Psoas muscle (tissue), 8 donors: ENCODE data around the gene USP13. TPM values are rescaled to one million over a fixed set of nuclear protein-coding genes. Genes with fewer than 3 reads are reported as not detected.

Experiments
- ATAC-seq, 4 donors: fragments of 200-7000 bp; cut with Tn5 transposase; one replicate each; pipeline ENCODE4 v1.9.1; 2020; ENCODE audit warnings: moderate library complexity in 3 of 4, mild to moderate bottlenecking in 2 of 4
- DNase-seq, 2 donors: peaks; one replicate each; pipeline ENCODE4 v3.0.0-alpha.2; 2020
- H3K27ac ChIP-seq: fragments of 200-600 bp; one replicate; pipeline ENCODE4 v1.8.0; 2022
- H3K27me3 ChIP-seq, 3 donors: fragments of 200-600 bp in 1 of 3; one replicate each; pipeline versions ENCODE4 v1.6.1 to v1.8.0; 2013 to 2022; ENCODE audit warnings: low read length in 2 of 3, mild to moderate bottlenecking in 2 of 3, moderate library complexity in 1 of 3; ENCODE audit not compliant: insufficient read depth in 3 of 3
- H3K36me3 ChIP-seq, 2 donors: fragments of 200-600 bp in 1 of 2; one replicate each; pipeline versions ENCODE4 v1.6.1 to v1.8.0; 2013 to 2022; ENCODE audit warnings: low read depth in 1 of 2, mild to moderate bottlenecking in 1 of 2, moderate library complexity in 1 of 2; ENCODE audit not compliant: insufficient read depth in 1 of 2
- H3K4me1 ChIP-seq: fragments of 200-600 bp; one replicate; pipeline ENCODE4 v1.8.0; 2022
- H3K4me3 ChIP-seq: fragments of 200-600 bp; one replicate; pipeline ENCODE4 v1.8.0; 2022; ENCODE audit warnings: mild to moderate bottlenecking
- H3K9me3 ChIP-seq: fragments of 200-600 bp; one replicate; pipeline ENCODE4 v1.8.0; 2022
- CTCF ChIP-seq: fragments of 200-600 bp; IDR thresholded peaks from one replicate; pipeline ENCODE4 v1.8.0; 2022; ENCODE audit warnings: antibody characterized with exemption
- WGBS, 3 donors: extraction: QIAGEN DNeasy Blood & Tissue Kit; methylation state at CpG; one replicate each; pipeline versions ENCODE4 v1.1.6 to v1.1.7; 2013; 5-methylcytosine and 5-hydroxymethylcytosine counted together
- intact Hi-C, 2 donors: fragments of 100-400 bp; cut with DNase I; formaldehyde crosslinking; loops; one replicate each; pipeline versions ENCODE4 v1.11.0 to v1.14.2; 2022
- polyA plus RNA-seq, 3 donors: library from polyadenylated mRNA; stranded (reverse); fragments of 200-250 nt; gene quantifications; one replicate each; pipeline ENCODE4 v1.2.3, GENCODE V29; 2013
- total RNA-seq, 4 donors: library from RNA; stranded (reverse); fragmentation: NEBNext Ultra II Directional in 2 of 4; extraction: Animal tissue kit (Norgen Biotek cat#: 25700) in 2 of 4; gene quantifications; one replicate each; pipeline versions ENCODE4 v1.2.1 to v1.2.4, GENCODE V29; 2021 to 2023
- donor health status: healthy with polysubstance abuse.
- donor health status: DM: no; HTN: no; CAD: no; lungs with moderate emphysema.
- donor health status: Bipolar disorder and iron deficiency.
- donor health status: healthy.
- donor health status: DM: yes; HTN: yes; CAD: no.
- donor health status: DM: no; HTN: no; CAD: no.
- donor health status: DM: no; HTN: no; CAD: no.
- donor health status: DM: yes; HTN: yes; CAD: no.

The USP13 gene
- total and polyA plus RNA-seq, 7 donors: 16.1 to 324 (median 175) TPM

DNA sequence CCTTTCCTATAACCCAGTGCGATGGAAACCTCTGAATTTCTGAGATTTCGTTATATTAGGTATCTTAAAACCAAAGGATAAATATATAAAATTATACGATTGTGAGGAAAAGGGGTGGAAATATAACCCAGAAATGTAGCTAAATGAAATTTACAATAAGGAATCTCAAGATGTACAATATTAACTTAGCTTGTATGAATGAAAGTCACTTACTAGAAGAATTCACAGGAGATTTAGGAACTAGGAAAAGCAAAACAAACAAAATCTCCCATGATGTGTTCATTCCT, 159.2 kb downstream of the USP13 start:
- 76 to 86% (median 85%) methylated on average over 3 of the region's 3 CpGs for WGBS, 3 donors
- no peaks in the 10 kb centered on the region for H3K27me3 ChIP-seq
- intact Hi-C loops: no loop called here
- H3K4me1 ChIP-seq: no peaks in the 10 kb centered on the region
- H3K9me3 ChIP-seq: no peaks in the 10 kb centered on the region
- no peaks in the 10 kb centered on the region for H3K36me3 ChIP-seq
- TF ChIP-seq CTCF: no peak
- ATAC-seq (no peak), DNase-seq (no peak)
- no peak overlapping the region for H3K4me3 ChIP-seq
- H3K27ac ChIP-seq: no peak overlapping the region

DNA sequence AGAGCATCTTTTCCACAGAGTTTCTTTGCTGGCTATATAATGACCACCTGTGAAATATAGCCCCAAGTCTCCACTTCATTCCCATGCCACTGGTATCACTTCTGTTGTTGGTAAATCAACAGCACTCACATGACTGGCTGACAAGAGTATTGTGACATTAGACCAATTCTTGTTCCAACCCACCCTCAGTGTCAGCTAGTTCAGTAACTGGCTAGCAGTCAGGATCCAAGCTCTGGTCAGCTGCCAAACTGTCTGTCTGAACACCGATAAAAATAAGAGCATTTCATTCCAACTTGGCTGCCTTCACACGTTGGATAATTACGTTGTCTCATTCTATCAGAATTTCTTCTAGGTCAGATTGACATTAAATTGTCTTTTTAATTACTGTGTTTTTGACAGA, 166.5 kb downstream of the USP13 start:
- DNase-seq (no peak), ATAC-seq (no peak)
- intact Hi-C loops: no loop called here
- Histone ChIP-seq H3K36me3 (no peaks in the 10 kb centered on the region), H3K27me3 (peaks cover 0 to 10% (median 3%) of the 10 kb centered on the region in 3 donors), H3K27ac (no peak overlapping the region), H3K4me3 (no peak overlapping the region), H3K4me1 (no peaks in the 10 kb centered on the region), H3K9me3 (no peaks in the 10 kb centered on the region)
- TF ChIP-seq CTCF: no peak
- WGBS, 3 donors: 17 to 31% (median 26%) methylated on average over 3 of the region's 3 CpGs

DNA sequence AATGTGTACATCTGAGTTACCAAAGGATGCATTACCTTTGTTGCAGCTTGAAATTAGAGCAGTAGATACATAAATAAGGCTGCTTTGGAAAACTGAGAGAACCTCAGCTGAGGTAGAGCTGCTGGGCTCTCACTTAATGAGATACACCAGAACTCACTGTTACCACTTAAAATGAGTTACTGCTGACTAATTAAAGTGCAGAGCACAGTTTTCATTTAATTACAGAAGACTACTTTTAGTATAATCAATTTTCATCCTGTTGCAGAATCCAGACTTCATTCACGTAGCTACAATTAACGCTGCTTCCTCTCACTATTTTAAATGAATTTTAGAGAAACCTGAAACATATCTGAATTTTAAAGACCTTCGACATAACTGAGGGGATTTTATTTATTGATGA, 169.5 kb downstream of the USP13 start:
- Histone ChIP-seq H3K4me1 (no peaks in the 10 kb centered on the region), H3K36me3 (no peaks in the 10 kb centered on the region), H3K27ac (no peak overlapping the region), H3K4me3 (no peak overlapping the region), H3K9me3 (no peaks in the 10 kb centered on the region), H3K27me3 (peaks cover 0 to 10% (median 3%) of the 10 kb centered on the region in 3 donors)
- WGBS, 3 donors: 90 to 91% (median 91%) methylated on average over 3 of the region's 3 CpGs
- intact Hi-C loops: no loop called here
- DNase-seq: no peak
- no peak for TF ChIP-seq CTCF
- no peak for ATAC-seq

- no peaks in the 10 kb centered on the region for H3K4me1 ChIP-seq
- H3K36me3 ChIP-seq: no peaks in the 10 kb centered on the region
- H3K27ac ChIP-seq: no peak overlapping the region
- H3K4me3 ChIP-seq: no peak overlapping the region
- peaks cover 0 to 10% (median 3%) of the 10 kb centered on the region in 3 donors for H3K27me3 ChIP-seq
- no peak for DNase-seq
- TF ChIP-seq CTCF: no peak
- intact Hi-C loops: loop anchor here in 1 of 2 donors (1.0 kb wide), 1 partner anchor 29 kb away; no protein-coding TSS in a partner anchor
- 50 to 62% (median 54%) methylated on average over 6 of the region's 6 CpGs for WGBS, 3 donors
- no peaks in the 10 kb centered on the region for H3K9me3 ChIP-seq
- no peak for ATAC-seq
Measured at GRCh38 chr3:179825527-179826246, 172.8 kb downstream of the USP13 start.

DNA sequence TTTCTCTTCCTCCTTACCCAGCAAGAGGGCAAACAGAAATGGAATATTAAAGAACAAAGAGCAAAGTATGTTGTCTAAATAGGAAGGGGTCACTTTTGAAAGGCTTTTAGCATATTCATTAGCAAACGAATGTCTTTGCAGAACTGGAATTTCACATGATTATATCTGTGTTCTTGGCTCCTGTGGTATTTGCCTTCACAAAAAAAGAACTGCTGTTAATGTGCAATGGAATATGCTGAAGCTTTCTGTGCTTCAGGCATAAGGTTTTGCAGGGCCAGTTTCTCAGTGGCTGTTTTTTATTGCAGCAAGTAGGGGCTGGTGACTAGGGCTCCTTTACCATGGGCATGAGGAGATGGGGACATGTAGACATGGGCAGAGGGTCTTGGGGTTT, 173.4 kb downstream of the USP13 start:
- no peak overlapping the region for H3K4me3 ChIP-seq
- no peaks in the 10 kb centered on the region for H3K9me3 ChIP-seq
- no peaks in the 10 kb centered on the region for H3K36me3 ChIP-seq
- no peak for DNase-seq
- H3K27me3 ChIP-seq: peaks cover 0 to 10% (median 3%) of the 10 kb centered on the region in 3 donors
- no peak overlapping the region for H3K27ac ChIP-seq
- TF ChIP-seq CTCF: no peak
- WGBS, 3 donors: 14 to 22% (median 15%) methylated on average over 1 of the region's 1 CpG
- no peaks in the 10 kb centered on the region for H3K4me1 ChIP-seq
- intact Hi-C loops: no loop called here
- no peak for ATAC-seq
